Ovary (tissue), 9 donors: ENCODE data around the gene DCAF8. TPM values are rescaled to one million over a fixed set of nuclear protein-coding genes. Genes with fewer than 3 reads are reported as not detected.

ENCODE experiments used
- DNase-seq, 5 donors: peaks; one replicate each; pipeline ENCODE4 v3.0.0-alpha.2; 2019 to 2020
- H3K27ac ChIP-seq, 2 donors: fragments of 200-600 bp; one replicate each; pipeline versions ENCODE4 v1.5.1 to v1.8.0; 2019 to 2022
- H3K27me3 ChIP-seq: fragments of 200-600 bp; one replicate; pipeline ENCODE4 v1.8.0; 2022
- H3K36me3 ChIP-seq: fragments of 200-600 bp; sonication (generic); one replicate; pipeline ENCODE4 v1.5.1; 2019
- H3K4me1 ChIP-seq: one replicate; pipeline ENCODE4 v1.8.1; 2013; ENCODE audit warnings: mild to moderate bottlenecking, moderate library complexity; ENCODE audit not compliant: insufficient read depth
- H3K4me3 ChIP-seq: fragments of 200-600 bp; sonication (generic); one replicate; pipeline ENCODE4 v1.5.1; 2017
- H3K9me3 ChIP-seq, 2 donors: fragments of 200-600 bp in 1 of 2; sonication (generic) in 1 of 2; one replicate each; pipeline versions ENCODE4 v1.5.1 to v1.8.1; 2013 to 2019; ENCODE audit warnings: mild to moderate bottlenecking in 1 of 2, moderate library complexity in 1 of 2
- EP300 ChIP-seq: sonication (generic); formaldehyde crosslinking; IDR thresholded peaks from one replicate; pipeline ENCODE4 v1.6.1; 2017; ENCODE audit warnings: antibody characterized with exemption
- POLR2A ChIP-seq: fragments of 450-650 bp; IDR thresholded peaks from one replicate; pipeline ENCODE4 v1.6.1; 2017; ENCODE audit warnings: antibody characterized with exemption, mild to moderate bottlenecking, moderate library complexity
- WGBS, 3 donors: extraction: QIAGEN DNeasy Blood & Tissue Kit in 1 of 3; methylation state at CpG; one replicate each; pipeline versions ENCODE4 v1.1.5 to v1.1.7; 2013 to 2017; 5-methylcytosine and 5-hydroxymethylcytosine counted together
- intact Hi-C, 4 donors: fragments of 100-400 bp; cut with DNase I; formaldehyde crosslinking; loops; one replicate each; pipeline versions ENCODE4 v1.11.0 to v1.15.1; 2022 to 2023
- polyA plus RNA-seq, 2 donors: library from polyadenylated mRNA; stranded (reverse); fragments of 200-250 nt in 1 of 2; fragments of 350-450 nt in 1 of 2; fragmentation: Illumina TruSeq in 1 of 2; extraction: RNeasy Lipid Tissue Mini Kit (QIAGEN cat#74804) in 1 of 2; gene quantifications; one replicate each; pipeline ENCODE4 v1.2.3, GENCODE V29; 2013 to 2014
- total RNA-seq, 7 donors: library from RNA; depleted of rRNA in 2 of 7; stranded (reverse); fragments of >200 nt in 2 of 7; fragmentation: NEBNext Ultra II Directional in 3 of 7; extraction: Animal tissue kit (Norgen Biotek cat#: 25700) in 3 of 7; gene quantifications; one replicate each; pipeline versions ENCODE4 v1.1.0 to v1.2.4, GENCODE V29; 2016 to 2023
- TF ChIP-seq, protein P1 (sequence below), 3 donors: fragments of 450-650 bp in 2 of 3; fragments of 200-600 bp in 1 of 3; IDR thresholded peaks; one replicate each; pipeline versions ENCODE4 v1.5.1 to v1.8.0; 2016 to 2022; ENCODE audit warnings: antibody characterized with exemption in 3 of 3, mild to moderate bottlenecking in 1 of 3
- donor health status: DM: no; HTN: no; CAD: no; lungs with moderate emphysema.
- donor health status: DM: no; HTN: no; CAD: no.
- donor health status: Bipolar disorder and iron deficiency.
- donor health status: DM: yes; HTN: yes; CAD: no.
- donor health status: DM: no; HTN: no; CAD: no.
- donor health status: DM: yes; HTN: yes; CAD: no.

DCAF8 gene
- total and polyA plus RNA-seq, 9 donors: 85.2 to 147 (median 104) TPM

DNA sequence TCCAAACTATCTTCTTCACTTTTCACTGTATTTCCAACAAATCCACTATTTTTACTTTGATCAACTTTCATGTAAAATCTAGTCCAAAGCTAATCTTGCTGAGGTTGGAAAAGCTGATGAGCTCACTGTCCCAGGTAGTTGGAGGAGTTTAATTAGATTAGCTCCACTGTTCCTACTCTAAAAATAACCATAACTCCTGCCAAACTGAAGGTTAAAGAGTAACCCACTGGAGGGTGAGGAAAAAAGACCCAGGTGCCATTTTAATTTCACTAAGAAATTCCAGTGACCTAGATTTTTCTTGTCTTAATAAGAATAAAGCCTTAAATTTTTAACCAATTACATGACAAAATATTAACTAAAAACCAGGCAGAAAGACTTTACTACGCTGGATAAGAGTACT lies 15.3 kb downstream of the DCAF8 start:
- no peaks in the 10 kb centered on the region for H3K4me1 ChIP-seq
- intact Hi-C loops: no loop called here

DNA sequence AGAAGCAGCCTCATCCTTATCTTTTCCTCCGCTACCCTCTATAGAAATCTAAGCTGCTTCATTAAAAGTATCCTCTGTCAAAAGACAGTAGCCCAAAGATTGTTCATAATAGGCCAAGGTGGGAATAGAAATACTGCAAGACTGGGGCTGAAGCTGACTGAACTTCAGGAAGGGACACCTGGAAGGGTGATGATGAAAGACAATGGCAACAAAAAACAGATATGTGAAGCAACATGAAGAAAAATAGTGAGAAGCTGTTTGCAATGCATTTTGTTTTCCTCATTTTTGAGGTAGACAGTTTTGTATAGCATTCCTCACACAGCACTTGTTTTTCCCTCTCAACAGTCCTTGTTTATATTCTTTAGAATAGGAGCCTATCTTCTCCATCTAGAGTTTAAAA lies 16.9 kb downstream of the DCAF8 start:
- H3K27ac ChIP-seq: no peak overlapping the region

More for the DNA sequence above, 15.3 kb downstream of the DCAF8 start:
- no peaks in the 10 kb centered on the region for H3K9me3 ChIP-seq
- H3K27ac ChIP-seq: no peak overlapping the region
- TF ChIP-seq, protein P1, sequence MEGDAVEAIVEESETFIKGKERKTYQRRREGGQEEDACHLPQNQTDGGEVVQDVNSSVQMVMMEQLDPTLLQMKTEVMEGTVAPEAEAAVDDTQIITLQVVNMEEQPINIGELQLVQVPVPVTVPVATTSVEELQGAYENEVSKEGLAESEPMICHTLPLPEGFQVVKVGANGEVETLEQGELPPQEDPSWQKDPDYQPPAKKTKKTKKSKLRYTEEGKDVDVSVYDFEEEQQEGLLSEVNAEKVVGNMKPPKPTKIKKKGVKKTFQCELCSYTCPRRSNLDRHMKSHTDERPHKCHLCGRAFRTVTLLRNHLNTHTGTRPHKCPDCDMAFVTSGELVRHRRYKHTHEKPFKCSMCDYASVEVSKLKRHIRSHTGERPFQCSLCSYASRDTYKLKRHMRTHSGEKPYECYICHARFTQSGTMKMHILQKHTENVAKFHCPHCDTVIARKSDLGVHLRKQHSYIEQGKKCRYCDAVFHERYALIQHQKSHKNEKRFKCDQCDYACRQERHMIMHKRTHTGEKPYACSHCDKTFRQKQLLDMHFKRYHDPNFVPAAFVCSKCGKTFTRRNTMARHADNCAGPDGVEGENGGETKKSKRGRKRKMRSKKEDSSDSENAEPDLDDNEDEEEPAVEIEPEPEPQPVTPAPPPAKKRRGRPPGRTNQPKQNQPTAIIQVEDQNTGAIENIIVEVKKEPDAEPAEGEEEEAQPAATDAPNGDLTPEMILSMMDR (IDR thresholded peaks at IDR 0.05): no peak
- TF ChIP-seq POLR2A (no peak), EP300 (no peak)
- 83 to 95% (median 94%) methylated on average over 1 of the region's 1 CpG for WGBS, 3 donors
- H3K36me3 ChIP-seq: no peaks in the 10 kb centered on the region
- DNase-seq: no peak
- H3K4me3 ChIP-seq: no peak overlapping the region
- no peaks in the 10 kb centered on the region for H3K27me3 ChIP-seq

GRCh38 chr1:160244209-160244608 lies 18.1 kb downstream of the DCAF8 start:
- DNase-seq: no peak
- H3K27me3 ChIP-seq: no peaks in the 10 kb centered on the region
- intact Hi-C loops: no loop called here
- 75 to 77% (median 75%) methylated on average over 1 of the region's 1 CpG for WGBS, 3 donors
- H3K27ac ChIP-seq: no peak overlapping the region
- no peak for TF ChIP-seq EP300
- TF ChIP-seq, protein P1 (IDR thresholded peaks at IDR 0.05): no peak
- H3K4me1 ChIP-seq: no peaks in the 10 kb centered on the region
- H3K36me3 ChIP-seq: no peaks in the 10 kb centered on the region
- no peak overlapping the region for H3K4me3 ChIP-seq
- no peaks in the 10 kb centered on the region for H3K9me3 ChIP-seq

More for the DNA sequence above, 16.9 kb downstream of the DCAF8 start:
- 92 to 95% (median 94%) methylated on average over 1 of the region's 1 CpG for WGBS, 3 donors
- TF ChIP-seq EP300 (no peak), POLR2A (no peak)
- TF ChIP-seq, protein P1 (IDR thresholded peaks at IDR 0.05): no peak
- Histone ChIP-seq H3K4me1 (no peaks in the 10 kb centered on the region), H3K9me3 (no peaks in the 10 kb centered on the region), H3K36me3 (no peaks in the 10 kb centered on the region), H3K27me3 (no peaks in the 10 kb centered on the region), H3K4me3 (no peak overlapping the region)
- no peak for DNase-seq
- intact Hi-C loops: no loop called here

- no peaks in the 10 kb centered on the region for H3K36me3 ChIP-seq
- intact Hi-C loops: no loop called here
- H3K27me3 ChIP-seq: no peaks in the 10 kb centered on the region
- H3K4me1 ChIP-seq: no peaks in the 10 kb centered on the region
- no peaks in the 10 kb centered on the region for H3K9me3 ChIP-seq
- TF ChIP-seq, protein P1 (IDR thresholded peaks at IDR 0.05): no peak
- TF ChIP-seq POLR2A: no peak
- no peak for TF ChIP-seq EP300
- no peak overlapping the region for H3K27ac ChIP-seq
- no peak overlapping the region for H3K4me3 ChIP-seq
- no peak for DNase-seq
Measured at GRCh38 chr1:160243767-160244166, 18.6 kb downstream of the DCAF8 start.
